HepG2 (cell line): ENCODE data around the gene APBB1IP. TPM values are rescaled to one million over a fixed set of nuclear protein-coding genes. Genes with fewer than 3 reads are reported as not detected.

Experiments
- ATAC-seq: fragments of 200-7000 bp; cut with Tn5 transposase; 3 replicates; pipeline ENCODE4 v1.9.1; 2020; ENCODE audit warnings: mild to moderate bottlenecking, moderate library complexity
- BruUV-seq: library from RNA; stranded (reverse); fragments of 400-500 nt; replicated peaks from 2 replicates; lab custom pipeline; 2021; lab: Mats Ljungman, UMichigan
- CTCF ChIA-PET: fragments of 300-600 bp; formaldehyde crosslinking; extraction: SDS; loops from one replicate; lab custom pipeline; 2021; ENCODE audit warnings: low total read pairs, inconsistent platforms, low intra/inter-chr PET ratio; lab: Yijun Ruan, JAX
- POLR2A ChIA-PET: fragments of 350-600 bp; sonication (Branson Sonifier 250); formaldehyde crosslinking; loops from one replicate; lab custom pipeline; 2020; ENCODE audit warnings: antibody characterized with exemption, inconsistent platforms; lab: Yijun Ruan, JAX
- DNase-seq: peaks from one replicate; pipeline ENCODE4 v3.0.0-alpha.2; 2015; ENCODE audit warnings: low spot score
- FAIRE-seq: peaks from 3 replicates; lab custom pipeline; 2011; peaks lifted over from hg19 to GRCh38; lab: Jason Lieb, UNC
- H2AFZ ChIP-seq: one replicate; pipeline ENCODE4 v1.6.1; 2011; ENCODE audit warnings: low read length, inconsistent platforms
- H3K27ac ChIP-seq: fragments of 300-600 bp; 3 replicates; pipeline ENCODE4 v1.8.0; 2011; ENCODE audit warnings: mixed run types, mild to moderate bottlenecking, mixed read lengths, low read length, inconsistent platforms; ENCODE audit not compliant: insufficient read depth; ENCODE audit errors: extremely low read length
- H3K27me3 ChIP-seq, 2 experiments: fragments of 200-600 bp in 1 of 2; 2 replicates in 1 of 2; 3 replicates in 1 of 2; pipeline versions ENCODE4 v1.6.0 to v1.8.0; 2011; ENCODE audit warnings: low read length in 2 of 2, mild to moderate bottlenecking in 2 of 2, moderate library complexity in 2 of 2, inconsistent platforms in 1 of 2; ENCODE audit not compliant: insufficient read depth in 2 of 2, control insufficient read depth in 1 of 2
- H3K36me3 ChIP-seq, 2 experiments: fragments of 200-600 bp in 1 of 2; replicated peaks in 1 of 2; 2 replicates in 1 of 2; 3 replicates in 1 of 2; pipeline versions ENCODE4 v1.5.1 to v1.8.0; 2011; ENCODE audit warnings: low read length in 2 of 2, inconsistent platforms in 1 of 2; ENCODE audit not compliant: insufficient read depth in 2 of 2, control insufficient read depth in 1 of 2
- H3K4me1 ChIP-seq: 2 replicates; pipeline ENCODE4 v1.5.1; 2012; ENCODE audit warnings: low read length, inconsistent platforms; ENCODE audit not compliant: insufficient read depth
- H3K4me2 ChIP-seq: 2 replicates; pipeline ENCODE4 v1.6.0; 2011; ENCODE audit warnings: low read depth, low read length, inconsistent platforms
- H3K4me3 ChIP-seq, 3 experiments: fragments of 200-600 bp in 1 of 3; sonication (generic), shearing (Covaris generic) in 1 of 3; replicated peaks in 1 of 3; 2 replicates each; pipeline ENCODE4 v1.5.1; 2011 to 2016; ENCODE audit warnings: low read length in 3 of 3, inconsistent platforms in 2 of 3, low read depth in 2 of 3, mild to moderate bottlenecking in 2 of 3, control low read depth in 1 of 3, mixed read lengths in 1 of 3; ENCODE audit not compliant: insufficient read depth in 1 of 3
- H3K79me2 ChIP-seq: one replicate; pipeline ENCODE4 v1.6.1; 2011; ENCODE audit warnings: low read length, inconsistent platforms; ENCODE audit not compliant: insufficient read depth
- H3K9ac ChIP-seq: 2 replicates; pipeline ENCODE4 v1.6.0; 2011; ENCODE audit warnings: mild to moderate bottlenecking, low read depth, low read length, inconsistent platforms; ENCODE audit not compliant: insufficient read depth
- H3K9me3 ChIP-seq: 2 replicates; pipeline ENCODE4 v1.5.1; 2012; ENCODE audit warnings: mild to moderate bottlenecking, low read length
- H4K20me1 ChIP-seq: 2 replicates; pipeline ENCODE4 v1.6.0; 2011; ENCODE audit warnings: inconsistent platforms, mild to moderate bottlenecking, low read length, moderate library complexity; ENCODE audit not compliant: insufficient read depth
- ERF ChIP-seq: IDR thresholded peaks from 2 replicates; pipeline ENCODE4 v1.6.1; 2018; ENCODE audit warnings: missing biosample characterization, missing genetic modification reagents
- PRPF4 ChIP-seq: fragments of 200-400 bp; formaldehyde crosslinking; IDR thresholded peaks from 2 replicates; pipeline ENCODE4 v1.6.1; 2016; ENCODE audit warnings: low read length, low read depth; ENCODE audit not compliant: poor library complexity, severe bottlenecking
- RAD51 ChIP-seq: fragments of 450-650 bp; IDR thresholded peaks from 2 replicates; pipeline ENCODE4 v1.6.1; 2016; ENCODE audit warnings: borderline replicate concordance
- RBAK ChIP-seq: sonication (generic); formaldehyde crosslinking; IDR thresholded peaks from 2 replicates; pipeline ENCODE4 v1.5.1; 2020; ENCODE audit warnings: mild to moderate bottlenecking, missing genetic modification reagents
- REXO4 ChIP-seq: sonication (generic); formaldehyde crosslinking; IDR thresholded peaks from 2 replicates; pipeline ENCODE4 v1.8.0; 2022; ENCODE audit warnings: missing genetic modification reagents, mild to moderate bottlenecking, borderline replicate concordance
- RNF2 ChIP-seq: fragments of 450-650 bp; conservative IDR thresholded peaks from 2 replicates; pipeline ENCODE4 v1.6.1; 2016; ENCODE audit warnings: low read depth
- TOE1 ChIP-seq: sonication (generic); formaldehyde crosslinking; IDR thresholded peaks from 2 replicates; pipeline ENCODE4 v1.4.0; 2020; ENCODE audit warnings: mild to moderate bottlenecking, missing genetic modification reagents
- ZNF660 ChIP-seq: sonication (generic); formaldehyde crosslinking; IDR thresholded peaks from 2 replicates; pipeline ENCODE4 v1.5.1; 2020; ENCODE audit warnings: mild to moderate bottlenecking, low read depth, missing genetic modification reagents, borderline replicate concordance
- WGBS: methylation state at CpG from one replicate; pipeline ENCODE4 v1.1.6; 2017; ENCODE audit warnings: low lambda C conversion rate; 5-methylcytosine and 5-hydroxymethylcytosine counted together
- in situ Hi-C: cut with HindIII; loops from 2 replicates; pipeline ENCODE4 v1.10.0; 2017; ENCODE audit warnings: low pct_unique_long_range_greater_than_20kb; ENCODE audit not compliant: extremely low pct_ligation_motif_present
- intact Hi-C: fragments of 100-400 bp; cut with micrococcal nuclease; formaldehyde crosslinking; loops from one replicate; pipeline ENCODE4 v1.10.0; 2022; ENCODE audit not compliant: unreplicated experiment
- polyA plus RNA-seq, 8 experiments: library from polyadenylated mRNA; depleted of rRNA in 3 of 8; stranded (reverse) in 7 of 8; unstranded in 1 of 8; fragments of >200 nt; fragmentation: Illumina TruSeq in 4 of 8; extraction: Trizol in 4 of 8; gene quantifications; 2 replicates each; pipeline versions ENCODE4 v1.2.1 to v1.2.3, GENCODE V29; 2011 to 2016; ENCODE audit warnings: low read depth in 4 of 8, missing spikeins in 1 of 8, mixed read lengths in 1 of 8; ENCODE audit not compliant: insufficient read depth in 1 of 8
- total RNA-seq, 5 experiments: library from RNA; depleted of rRNA; stranded (reverse); fragments of >200 nt; fragmentation: Illumina TruSeq; extraction: Trizol; gene quantifications; 2 replicates each; pipeline ENCODE4 v1.2.3, GENCODE V29; 2016; ENCODE audit warnings: low read depth in 1 of 5
- TF ChIP-seq, protein P1 (sequence below): sonication (generic); formaldehyde crosslinking; IDR thresholded peaks from 2 replicates; pipeline ENCODE4 v1.4.0; 2020; ENCODE audit warnings: missing genetic modification reagents, borderline replicate concordance
- TF ChIP-seq, protein P2 (sequence below): sonication (generic); formaldehyde crosslinking; IDR thresholded peaks from 2 replicates; pipeline ENCODE4 v1.4.0; 2020; ENCODE audit warnings: missing genetic modification reagents, mild to moderate bottlenecking, borderline replicate concordance
- TF ChIP-seq, protein P3 (sequence below): sonication (generic); formaldehyde crosslinking; IDR thresholded peaks from 2 replicates; pipeline ENCODE4 v1.5.0; 2020; ENCODE audit warnings: mild to moderate bottlenecking, missing genetic modification reagents
- TF ChIP-seq, protein P4 (sequence below): sonication (generic); formaldehyde crosslinking; conservative IDR thresholded peaks from 2 replicates; pipeline ENCODE4 v1.4.0; 2020; ENCODE audit warnings: missing genetic modification reagents

Gene APBB1IP
- total and polyA plus RNA-seq, 2 of the 13 experiments (the other 11 are each of a cell fraction or from before 2014, with no cell fraction given), result 0.08 TPM; not detected in 1

DNA sequence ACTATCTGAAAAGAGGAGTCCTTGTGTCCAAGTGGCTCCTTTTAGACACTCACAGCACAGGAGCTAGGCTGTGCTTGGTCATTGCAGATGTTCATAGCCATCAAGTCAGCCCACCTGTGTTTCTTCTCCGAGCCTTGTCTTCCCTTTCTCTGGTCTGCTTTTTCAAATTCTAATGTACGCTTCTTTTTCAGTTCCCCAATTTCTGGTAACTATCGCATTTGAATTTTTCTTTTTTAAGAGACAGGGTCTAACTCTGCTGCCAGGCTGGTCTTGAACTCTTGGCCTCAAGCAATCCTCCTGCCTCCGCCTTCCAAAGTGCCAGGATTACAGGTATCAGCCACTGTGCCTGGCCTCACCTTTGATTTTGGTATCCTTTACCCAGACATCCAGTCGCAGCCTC is 18.9 kb downstream of the APBB1IP start (continued):
- TF ChIP-seq REXO4 (CRISPR knock-in tag) (no peak), ZNF660 (CRISPR knock-in tag) (no peak)
- TF ChIP-seq, protein P1, sequence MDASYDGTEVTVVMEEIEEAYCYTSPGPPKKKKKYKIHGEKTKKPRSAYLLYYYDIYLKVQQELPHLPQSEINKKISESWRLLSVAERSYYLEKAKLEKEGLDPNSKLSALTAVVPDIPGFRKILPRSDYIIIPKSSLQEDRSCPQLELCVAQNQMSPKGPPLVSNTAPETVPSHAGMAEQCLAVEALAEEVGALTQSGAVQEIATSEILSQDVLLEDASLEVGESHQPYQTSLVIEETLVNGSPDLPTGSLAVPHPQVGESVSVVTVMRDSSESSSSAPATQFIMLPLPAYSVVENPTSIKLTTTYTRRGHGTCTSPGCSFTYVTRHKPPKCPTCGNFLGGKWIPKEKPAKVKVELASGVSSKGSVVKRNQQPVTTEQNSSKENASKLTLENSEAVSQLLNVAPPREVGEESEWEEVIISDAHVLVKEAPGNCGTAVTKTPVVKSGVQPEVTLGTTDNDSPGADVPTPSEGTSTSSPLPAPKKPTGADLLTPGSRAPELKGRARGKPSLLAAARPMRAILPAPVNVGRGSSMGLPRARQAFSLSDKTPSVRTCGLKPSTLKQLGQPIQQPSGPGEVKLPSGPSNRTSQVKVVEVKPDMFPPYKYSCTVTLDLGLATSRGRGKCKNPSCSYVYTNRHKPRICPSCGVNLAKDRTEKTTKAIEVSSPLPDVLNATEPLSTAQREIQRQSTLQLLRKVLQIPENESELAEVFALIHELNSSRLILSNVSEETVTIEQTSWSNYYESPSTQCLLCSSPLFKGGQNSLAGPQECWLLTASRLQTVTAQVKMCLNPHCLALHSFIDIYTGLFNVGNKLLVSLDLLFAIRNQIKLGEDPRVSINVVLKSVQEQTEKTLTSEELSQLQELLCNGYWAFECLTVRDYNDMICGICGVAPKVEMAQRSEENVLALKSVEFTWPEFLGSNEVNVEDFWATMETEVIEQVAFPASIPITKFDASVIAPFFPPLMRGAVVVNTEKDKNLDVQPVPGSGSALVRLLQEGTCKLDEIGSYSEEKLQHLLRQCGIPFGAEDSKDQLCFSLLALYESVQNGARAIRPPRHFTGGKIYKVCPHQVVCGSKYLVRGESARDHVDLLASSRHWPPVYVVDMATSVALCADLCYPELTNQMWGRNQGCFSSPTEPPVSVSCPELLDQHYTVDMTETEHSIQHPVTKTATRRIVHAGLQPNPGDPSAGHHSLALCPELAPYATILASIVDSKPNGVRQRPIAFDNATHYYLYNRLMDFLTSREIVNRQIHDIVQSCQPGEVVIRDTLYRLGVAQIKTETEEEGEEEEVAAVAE (CRISPR knock-in tag), result no peak

DNA sequence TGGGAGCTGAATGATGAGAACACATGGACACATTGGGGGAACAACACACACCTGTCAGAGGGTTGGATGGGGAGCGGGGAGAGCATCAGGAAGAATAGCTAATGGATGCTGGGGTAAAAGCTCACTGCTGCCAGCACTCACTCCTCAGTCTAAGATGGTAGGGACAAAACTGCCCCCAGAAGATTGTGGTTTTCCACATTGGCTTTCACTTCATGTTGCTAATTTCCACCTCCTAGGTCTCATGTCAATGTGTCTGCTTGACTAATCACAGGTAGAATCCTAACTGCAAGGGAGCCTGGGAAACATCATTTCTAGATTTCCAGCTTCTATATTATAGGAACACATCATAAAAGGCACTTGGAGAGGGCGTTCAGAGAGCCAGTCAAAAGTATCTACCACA is 22.6 kb downstream of the APBB1IP start:
- CTCF ChIA-PET, result no interaction called here
- no peaks in the 10 kb centered on the region for H3K36me3 ChIP-seq
- in situ Hi-C loops, result no loop called here
- POLR2A ChIA-PET, result no interaction called here
- no peak overlapping the region for H3K4me2 ChIP-seq
- no peak overlapping the region for H3K27ac ChIP-seq
- H3K9ac ChIP-seq, result no peak overlapping the region
- H3K79me2 ChIP-seq, result no peaks in the 10 kb centered on the region
- no peak overlapping the region for H2AFZ ChIP-seq
- H4K20me1 ChIP-seq, result no peaks in the 10 kb centered on the region
- FAIRE-seq, result no peak
- ATAC-seq, result no peak
- BruUV-seq, result no TSS peak
- peaks cover 0 to 3% of the 10 kb centered on the region in 2 experiments; a peak in 2 of 5 replicates for H3K27me3 ChIP-seq
- no peaks in the 10 kb centered on the region for H3K4me1 ChIP-seq
- no peak for DNase-seq
- no peak overlapping the region for H3K4me3 ChIP-seq
- WGBS, result 0% methylated on average over 2 of the region's 2 CpGs
- H3K9me3 ChIP-seq, result no peaks in the 10 kb centered on the region
- intact Hi-C loops, result no loop called here
- TF ChIP-seq, protein P2, sequence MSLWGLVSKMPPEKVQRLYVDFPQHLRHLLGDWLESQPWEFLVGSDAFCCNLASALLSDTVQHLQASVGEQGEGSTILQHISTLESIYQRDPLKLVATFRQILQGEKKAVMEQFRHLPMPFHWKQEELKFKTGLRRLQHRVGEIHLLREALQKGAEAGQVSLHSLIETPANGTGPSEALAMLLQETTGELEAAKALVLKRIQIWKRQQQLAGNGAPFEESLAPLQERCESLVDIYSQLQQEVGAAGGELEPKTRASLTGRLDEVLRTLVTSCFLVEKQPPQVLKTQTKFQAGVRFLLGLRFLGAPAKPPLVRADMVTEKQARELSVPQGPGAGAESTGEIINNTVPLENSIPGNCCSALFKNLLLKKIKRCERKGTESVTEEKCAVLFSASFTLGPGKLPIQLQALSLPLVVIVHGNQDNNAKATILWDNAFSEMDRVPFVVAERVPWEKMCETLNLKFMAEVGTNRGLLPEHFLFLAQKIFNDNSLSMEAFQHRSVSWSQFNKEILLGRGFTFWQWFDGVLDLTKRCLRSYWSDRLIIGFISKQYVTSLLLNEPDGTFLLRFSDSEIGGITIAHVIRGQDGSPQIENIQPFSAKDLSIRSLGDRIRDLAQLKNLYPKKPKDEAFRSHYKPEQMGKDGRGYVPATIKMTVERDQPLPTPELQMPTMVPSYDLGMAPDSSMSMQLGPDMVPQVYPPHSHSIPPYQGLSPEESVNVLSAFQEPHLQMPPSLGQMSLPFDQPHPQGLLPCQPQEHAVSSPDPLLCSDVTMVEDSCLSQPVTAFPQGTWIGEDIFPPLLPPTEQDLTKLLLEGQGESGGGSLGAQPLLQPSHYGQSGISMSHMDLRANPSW, result no peak
- TF ChIP-seq RNF2 (no peak), RBAK (CRISPR knock-in tag) (no peak), RAD51 (no peak), PRPF4 (no peak), TOE1 (CRISPR knock-in tag) (no peak), ERF (CRISPR knock-in tag) (no peak)
- TF ChIP-seq, protein P3, sequence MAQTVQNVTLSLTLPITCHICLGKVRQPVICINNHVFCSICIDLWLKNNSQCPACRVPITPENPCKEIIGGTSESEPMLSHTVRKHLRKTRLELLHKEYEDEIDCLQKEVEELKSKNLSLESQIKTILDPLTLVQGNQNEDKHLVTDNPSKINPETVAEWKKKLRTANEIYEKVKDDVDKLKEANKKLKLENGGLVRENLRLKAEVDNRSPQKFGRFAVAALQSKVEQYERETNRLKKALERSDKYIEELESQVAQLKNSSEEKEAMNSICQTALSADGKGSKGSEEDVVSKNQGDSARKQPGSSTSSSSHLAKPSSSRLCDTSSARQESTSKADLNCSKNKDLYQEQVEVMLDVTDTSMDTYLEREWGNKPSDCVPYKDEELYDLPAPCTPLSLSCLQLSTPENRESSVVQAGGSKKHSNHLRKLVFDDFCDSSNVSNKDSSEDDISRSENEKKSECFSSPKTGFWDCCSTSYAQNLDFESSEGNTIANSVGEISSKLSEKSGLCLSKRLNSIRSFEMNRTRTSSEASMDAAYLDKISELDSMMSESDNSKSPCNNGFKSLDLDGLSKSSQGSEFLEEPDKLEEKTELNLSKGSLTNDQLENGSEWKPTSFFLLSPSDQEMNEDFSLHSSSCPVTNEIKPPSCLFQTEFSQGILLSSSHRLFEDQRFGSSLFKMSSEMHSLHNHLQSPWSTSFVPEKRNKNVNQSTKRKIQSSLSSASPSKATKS (CRISPR knock-in tag), result no peak
- TF ChIP-seq, protein P4, sequence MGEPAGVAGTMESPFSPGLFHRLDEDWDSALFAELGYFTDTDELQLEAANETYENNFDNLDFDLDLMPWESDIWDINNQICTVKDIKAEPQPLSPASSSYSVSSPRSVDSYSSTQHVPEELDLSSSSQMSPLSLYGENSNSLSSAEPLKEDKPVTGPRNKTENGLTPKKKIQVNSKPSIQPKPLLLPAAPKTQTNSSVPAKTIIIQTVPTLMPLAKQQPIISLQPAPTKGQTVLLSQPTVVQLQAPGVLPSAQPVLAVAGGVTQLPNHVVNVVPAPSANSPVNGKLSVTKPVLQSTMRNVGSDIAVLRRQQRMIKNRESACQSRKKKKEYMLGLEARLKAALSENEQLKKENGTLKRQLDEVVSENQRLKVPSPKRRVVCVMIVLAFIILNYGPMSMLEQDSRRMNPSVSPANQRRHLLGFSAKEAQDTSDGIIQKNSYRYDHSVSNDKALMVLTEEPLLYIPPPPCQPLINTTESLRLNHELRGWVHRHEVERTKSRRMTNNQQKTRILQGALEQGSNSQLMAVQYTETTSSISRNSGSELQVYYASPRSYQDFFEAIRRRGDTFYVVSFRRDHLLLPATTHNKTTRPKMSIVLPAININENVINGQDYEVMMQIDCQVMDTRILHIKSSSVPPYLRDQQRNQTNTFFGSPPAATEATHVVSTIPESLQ (CRISPR knock-in tag), result no peak
